Large intestine (tissue), 3 donors: ENCODE data around the gene SART3. TPM values are rescaled to one million over a fixed set of nuclear protein-coding genes. Genes with fewer than 3 reads are reported as not detected.

Source experiments
- DNase-seq, 2 donors: peaks; one replicate each; pipeline versions ENCODE4 v3.0.0 to v3.0.0-alpha.2; 2013
- H3K27ac ChIP-seq: one replicate; pipeline ENCODE4 v1.5.1; 2013; ENCODE audit warnings: low read length
- H3K27me3 ChIP-seq: 2 replicates; pipeline ENCODE4 v1.6.1; 2013; ENCODE audit warnings: low read length; ENCODE audit not compliant: control insufficient read depth, insufficient read depth
- H3K36me3 ChIP-seq: 2 replicates; pipeline ENCODE4 v1.6.1; 2013; ENCODE audit warnings: low read length; ENCODE audit not compliant: control insufficient read depth, insufficient read depth
- H3K4me1 ChIP-seq: one replicate; pipeline ENCODE4 v1.6.1; 2013; ENCODE audit warnings: low read length; ENCODE audit not compliant: control insufficient read depth, insufficient read depth
- H3K4me3 ChIP-seq: one replicate; pipeline ENCODE4 v1.5.1; 2013; ENCODE audit warnings: low read length
- H3K9me3 ChIP-seq: one replicate; pipeline ENCODE4 v1.6.1; 2013; ENCODE audit warnings: mild to moderate bottlenecking, low read depth, low read length, moderate library complexity; ENCODE audit not compliant: control insufficient read depth
- WGBS: methylation state at CpG from one replicate; pipeline ENCODE4 v1.1.5; 2013; ENCODE audit warnings: low lambda C conversion rate; ENCODE audit not compliant: insufficient coverage; 5-methylcytosine and 5-hydroxymethylcytosine counted together
- polyA plus RNA-seq: library from polyadenylated mRNA; unstranded; fragments of 120-200 nt; gene quantifications from one replicate; pipeline ENCODE4 v1.2.1, GENCODE V29; 2013

Gene SART3
- polyA plus RNA-seq, 1 donor, result 52.7 TPM

GRCh38 chr12:108543652-108544051 lies 17.3 kb downstream of the SART3 start:
- no CpG with 5 or more reads among the region's 3 CpGs for WGBS
- H3K36me3 ChIP-seq, result peaks cover 70% of the 10 kb centered on the region
- no peak for DNase-seq
- H3K27ac ChIP-seq, result no peak overlapping the region
- no peaks in the 10 kb centered on the region for H3K4me1 ChIP-seq
- no peaks in the 10 kb centered on the region for H3K9me3 ChIP-seq
- no peaks in the 10 kb centered on the region for H3K27me3 ChIP-seq
- no peak overlapping the region for H3K4me3 ChIP-seq

DNA sequence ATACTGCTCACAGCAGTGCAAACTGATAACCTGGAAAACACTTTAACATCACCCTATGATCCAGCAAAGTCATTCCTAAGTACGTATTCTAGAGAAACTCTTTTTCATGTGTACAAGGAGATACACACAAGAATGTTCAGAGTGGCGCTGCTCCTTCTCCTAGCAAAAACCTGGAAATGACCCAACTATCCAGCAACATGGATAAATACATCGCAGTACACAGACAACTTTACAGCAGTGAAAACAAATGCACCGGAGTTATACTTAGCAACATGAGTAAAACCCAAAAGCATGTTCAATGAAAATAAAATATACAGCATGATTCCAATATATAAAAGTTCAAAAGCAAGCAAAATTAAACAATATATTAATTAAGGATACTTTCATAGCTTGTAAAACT lies 18.7 kb downstream of the SART3 start:
- no peak overlapping the region for H3K27ac ChIP-seq
- H3K4me1 ChIP-seq, result no peaks in the 10 kb centered on the region
- peaks cover 70% of the 10 kb centered on the region for H3K36me3 ChIP-seq
- no peak for DNase-seq
- H3K4me3 ChIP-seq, result no peak overlapping the region
- no peaks in the 10 kb centered on the region for H3K9me3 ChIP-seq
- no CpG with 5 or more reads among the region's 4 CpGs for WGBS
- no peaks in the 10 kb centered on the region for H3K27me3 ChIP-seq

DNA sequence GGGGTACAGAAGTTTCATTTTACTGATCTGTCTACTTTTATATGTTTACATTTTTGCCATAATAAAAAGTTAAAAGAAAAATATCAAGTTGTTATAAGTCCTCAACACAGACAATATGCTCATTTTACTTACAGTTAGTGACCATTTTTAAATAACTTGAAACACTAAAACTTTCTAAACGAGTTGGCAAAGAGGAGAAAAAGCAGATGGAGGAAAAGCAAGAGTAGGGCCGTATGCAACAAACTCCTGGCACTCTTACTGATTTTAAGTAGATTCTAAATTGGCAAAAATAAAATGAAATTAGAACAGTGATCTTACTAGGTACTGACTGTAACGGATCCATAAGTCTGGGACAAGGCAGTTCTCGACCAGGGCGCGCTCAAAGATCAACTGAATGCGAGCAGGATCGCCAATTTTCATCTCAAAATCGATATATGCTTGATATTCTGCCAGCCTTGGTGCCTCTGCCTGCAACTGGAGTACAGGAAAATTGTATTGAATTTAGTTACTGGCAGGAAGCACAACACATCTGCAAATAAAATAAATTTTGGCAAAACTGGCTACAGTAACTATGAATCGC lies 22.3 kb downstream of the SART3 start:
- Histone ChIP-seq H3K9me3 (no peaks in the 10 kb centered on the region), H3K36me3 (peaks cover 68% of the 10 kb centered on the region), H3K4me1 (no peaks in the 10 kb centered on the region), H3K4me3 (no peak overlapping the region), H3K27ac (no peak overlapping the region), H3K27me3 (no peaks in the 10 kb centered on the region)
- WGBS, result 93% methylated on average over 2 of the region's 10 CpGs
- no peak for DNase-seq

- no peak overlapping the region for H3K4me3 ChIP-seq
- no peaks in the 10 kb centered on the region for H3K27me3 ChIP-seq
- no peak overlapping the region for H3K27ac ChIP-seq
- WGBS, result 80% methylated on average over 3 of the region's 6 CpGs
- DNase-seq, result no peak
- H3K36me3 ChIP-seq, result peaks cover 67% of the 10 kb centered on the region
- no peaks in the 10 kb centered on the region for H3K9me3 ChIP-seq
- no peaks in the 10 kb centered on the region for H3K4me1 ChIP-seq
These were observed 22.8 kb downstream of the SART3 start for GRCh38 chr12:108538146-108538545.

- no peak overlapping the region for H3K27ac ChIP-seq
- no peaks in the 10 kb centered on the region for H3K9me3 ChIP-seq
- peaks cover 84% of the 10 kb centered on the region for H3K36me3 ChIP-seq
- WGBS, result no CpG with 5 or more reads among the region's 15 CpGs
- H3K4me1 ChIP-seq, result no peaks in the 10 kb centered on the region
- H3K4me3 ChIP-seq, result no peak overlapping the region
- DNase-seq, result no peak
- H3K27me3 ChIP-seq, result no peaks in the 10 kb centered on the region
These were observed 28.8 kb downstream of the SART3 start for GRCh38 chr12:108531929-108532848.

- no peak for DNase-seq
- H3K9me3 ChIP-seq, result no peaks in the 10 kb centered on the region
- WGBS, result 93% methylated on average over 2 of the region's 9 CpGs
- no peak overlapping the region for H3K27ac ChIP-seq
- no peaks in the 10 kb centered on the region for H3K4me1 ChIP-seq
- H3K27me3 ChIP-seq, result no peaks in the 10 kb centered on the region
- no peak overlapping the region for H3K4me3 ChIP-seq
- H3K36me3 ChIP-seq, result peaks cover 82% of the 10 kb centered on the region
These were observed 30.8 kb downstream of the SART3 start for GRCh38 chr12:108530161-108530560.

DNA sequence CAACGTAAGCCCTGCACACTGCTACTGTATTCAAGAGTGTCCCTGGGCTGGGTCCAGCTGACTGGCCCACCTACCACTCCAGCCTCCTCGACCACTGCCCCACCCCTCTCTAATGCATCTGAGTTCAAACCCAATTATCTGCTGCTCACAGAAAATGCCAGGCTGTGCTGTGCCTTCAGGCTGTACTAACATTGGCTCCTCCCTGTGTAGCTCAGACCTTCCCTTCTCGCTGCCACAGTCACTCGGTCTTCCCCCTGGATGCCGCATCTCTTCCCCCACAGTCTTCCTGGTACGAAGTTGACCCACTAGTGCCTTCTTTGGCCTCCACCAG lies 33.8 kb downstream of the SART3 start:
- Histone ChIP-seq H3K4me3 (no peak overlapping the region), H3K9me3 (no peaks in the 10 kb centered on the region), H3K27me3 (no peaks in the 10 kb centered on the region), H3K36me3 (peaks cover 86% of the 10 kb centered on the region), H3K27ac (no peak overlapping the region), H3K4me1 (no peaks in the 10 kb centered on the region)
- 97% methylated on average over 4 of the region's 6 CpGs for WGBS
- no peak for DNase-seq

DNA sequence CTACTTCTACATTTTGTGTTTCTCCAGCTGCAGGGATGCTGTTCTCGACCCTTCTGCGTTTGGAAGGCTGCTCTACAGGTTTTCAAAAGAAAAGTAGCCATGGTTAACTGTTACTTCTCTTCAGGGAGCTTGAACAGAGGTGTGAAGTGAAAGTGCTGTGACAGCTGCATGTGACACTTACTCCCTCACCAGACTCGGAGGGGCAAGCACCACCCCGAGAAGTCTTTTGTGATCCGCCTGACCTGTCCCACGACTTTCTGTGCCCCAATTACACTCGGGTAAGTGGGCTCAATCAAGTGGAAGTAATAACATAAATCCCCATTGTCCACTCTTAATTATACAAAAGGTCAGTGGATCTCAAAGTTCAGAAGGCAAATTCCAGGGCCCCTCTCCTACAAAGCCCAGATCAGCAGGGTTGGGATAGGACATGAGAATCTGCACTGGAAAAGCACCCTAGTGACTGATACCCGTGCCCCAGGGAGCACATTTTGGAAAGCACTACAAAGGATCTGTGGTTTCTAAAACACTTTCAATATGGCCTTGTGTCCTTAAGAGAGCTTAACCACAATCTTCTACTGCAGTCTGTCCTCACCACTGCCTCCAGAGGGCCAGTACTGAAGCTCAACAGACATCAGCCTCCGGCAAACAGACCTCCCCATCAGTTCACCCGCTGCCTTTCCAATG lies 34.3 kb downstream of the SART3 start:
- DNase-seq, result no peak
- no CpG with 5 or more reads among the region's 10 CpGs for WGBS
- H3K27ac ChIP-seq, result no peak overlapping the region
- no peaks in the 10 kb centered on the region for H3K27me3 ChIP-seq
- no peaks in the 10 kb centered on the region for H3K4me1 ChIP-seq
- H3K4me3 ChIP-seq, result no peak overlapping the region
- H3K36me3 ChIP-seq, result peaks cover 86% of the 10 kb centered on the region
- no peaks in the 10 kb centered on the region for H3K9me3 ChIP-seq

- H3K36me3 ChIP-seq, result peaks cover 90% of the 10 kb centered on the region
- no peak for DNase-seq
- WGBS, result no CpG with 5 or more reads among the region's 5 CpGs
- no peak overlapping the region for H3K27ac ChIP-seq
- no peaks in the 10 kb centered on the region for H3K9me3 ChIP-seq
- no peak overlapping the region for H3K4me3 ChIP-seq
- H3K4me1 ChIP-seq, result no peaks in the 10 kb centered on the region
- H3K27me3 ChIP-seq, result no peaks in the 10 kb centered on the region
These were observed 35.3 kb downstream of the SART3 start for GRCh38 chr12:108525681-108526080.

DNA sequence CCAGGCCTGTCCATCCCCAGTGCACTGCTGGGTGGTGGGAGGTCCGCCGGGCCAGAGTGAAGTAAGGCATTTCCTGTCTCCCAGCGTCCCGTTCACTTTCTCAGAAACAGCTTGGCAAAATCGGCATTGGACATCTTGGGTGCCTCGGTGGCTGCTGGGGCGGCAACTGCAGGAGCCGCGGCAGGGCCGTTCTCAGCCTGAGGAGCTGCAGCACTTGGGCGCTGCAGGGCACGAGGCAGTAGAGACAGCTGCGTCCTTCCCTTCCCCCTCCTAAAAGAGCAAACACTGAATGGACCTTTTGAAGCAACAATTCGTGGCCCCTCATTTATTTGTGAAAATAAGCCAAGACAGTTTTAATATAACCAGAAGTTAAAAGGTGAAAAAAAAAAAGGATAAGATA lies 37.6 kb downstream of the SART3 start:
- Histone ChIP-seq H3K36me3 (peaks cover 92% of the 10 kb centered on the region), H3K27ac (no peak overlapping the region), H3K9me3 (no peaks in the 10 kb centered on the region), H3K4me3 (no peak overlapping the region), H3K27me3 (no peaks in the 10 kb centered on the region), H3K4me1 (no peaks in the 10 kb centered on the region)
- DNase-seq, result no peak
- 100% methylated on average over 1 of the region's 14 CpGs for WGBS
